Hematopoietic multipotent progenitor cell treated with erythropoietin and hydrocortisone succinate and interleukin-3 and kit ligand, for 17 days (in vitro differentiated cells): ENCODE results near the gene CD1C.
"Not testable (repeated sequence)": the region's sequence is repeated elsewhere in the genome, so short reads cannot be mapped to it uniquely, and the experiment has no call there.

Experiments
- DNase-seq: peaks from one replicate; pipeline ENCODE4 v3.0.0-alpha.2; 2015; ENCODE audit warnings: low spot score

Gene CD1C

GRCh38 chr1:158329300-158329699, 39.6 kb downstream of the CD1C start:
- no peak for DNase-seq

- no peak for DNase-seq
Observed at GRCh38 chr1:158329733-158330132, 40.0 kb downstream of the CD1C start.

- DNase-seq = no peak
Observed at GRCh38 chr1:158330391-158331105, 40.8 kb downstream of the CD1C start.

- no peak for DNase-seq
Observed at GRCh38 chr1:158331106-158331425, 41.3 kb downstream of the CD1C start.

- DNase-seq = no peak
Observed at GRCh38 chr1:158331481-158332150, 41.9 kb downstream of the CD1C start, which contains the start of gene CD1B. TSS of gene CD1B (minus strand) at chr1:158331531. CDS start at chr1:158331423, 108 bp downstream.

GRCh38 chr1:158333405-158334155, 43.9 kb downstream of the CD1C start:
- DNase-seq = no peak

GRCh38 chr1:158334526-158335212, 44.9 kb downstream of the CD1C start:
- no peak for DNase-seq

- DNase-seq = no peak
Observed at GRCh38 chr1:158335213-158335532, 45.5 kb downstream of the CD1C start.

- not testable (repeated sequence) for DNase-seq
Observed at GRCh38 chr1:158336413-158336812, 46.7 kb downstream of the CD1C start.
